H1 (cell line): ENCODE results near the gene BMP2. TPM values are rescaled to one million over a fixed set of nuclear protein-coding genes. Genes with fewer than 3 reads are reported as not detected.

Experiments used
- CTCF ChIA-PET: fragments of 300-600 bp; sonication (Branson Sonifier 250); formaldehyde crosslinking; loops from one replicate; lab custom pipeline; 2021; ENCODE audit not compliant: partially characterized antibody; lab: Charles Lee
- POLR2A ChIA-PET: fragments of 300-600 bp; sonication (Branson Sonifier 250); formaldehyde crosslinking; loops from one replicate; lab custom pipeline; 2021; ENCODE audit warnings: inconsistent platforms; ENCODE audit not compliant: partially characterized antibody; lab: Charles Lee
- DNase-seq, 2 experiments: peaks; one replicate each; pipeline versions ENCODE4 v3.0.0 to v3.0.0-alpha.2; 2010 to 2022; ENCODE audit warnings: low spot score in 2 of 2, low read depth in 1 of 2, mixed read lengths in 1 of 2
- FAIRE-seq: peaks from 2 replicates; lab custom pipeline; 2011; peaks lifted over from hg19 to GRCh38; lab: Jason Lieb, UNC
- H2AFZ ChIP-seq: 2 replicates; pipeline ENCODE4 v1.8.1; 2012; ENCODE audit warnings: low read length, inconsistent platforms
- H2AK5ac ChIP-seq: 2 replicates; pipeline ENCODE4 v1.6.1; 2013; ENCODE audit warnings: low read depth, low read length
- H2BK120ac ChIP-seq: replicated peaks from 2 replicates; pipeline ENCODE3; 2013; ENCODE audit warnings: low read depth, low read length, inconsistent platforms
- H2BK12ac ChIP-seq: 2 replicates; pipeline ENCODE4 v1.6.1; 2013; ENCODE audit warnings: low read depth, low read length
- H2BK15ac ChIP-seq: 2 replicates; pipeline ENCODE4 v1.6.1; 2013; ENCODE audit warnings: low read length
- H2BK20ac ChIP-seq: 2 replicates; pipeline ENCODE4 v1.6.1; 2013; ENCODE audit warnings: low read length
- H2BK5ac ChIP-seq: 2 replicates; pipeline ENCODE4 v1.6.1; 2013; ENCODE audit warnings: low read depth, low read length
- H3K14ac ChIP-seq: 2 replicates; pipeline ENCODE4 v1.6.1; 2013; ENCODE audit warnings: inconsistent platforms; ENCODE audit not compliant: insufficient read length
- H3K18ac ChIP-seq: 2 replicates; pipeline ENCODE4 v1.6.1; 2013; ENCODE audit warnings: low read length; ENCODE audit errors: extremely low read depth
- H3K23ac ChIP-seq: 2 replicates; pipeline ENCODE4 v1.6.1; 2013; ENCODE audit warnings: inconsistent platforms; ENCODE audit not compliant: insufficient read length
- H3K23me2 ChIP-seq: 2 replicates; pipeline ENCODE4 v1.6.1; 2013; ENCODE audit warnings: low read depth, low read length
- H3K27ac ChIP-seq: 2 replicates; pipeline ENCODE4 v1.6.1; 2011; ENCODE audit warnings: low read depth, low read length, inconsistent platforms
- H3K27me3 ChIP-seq, 4 experiments: replicated peaks in 1 of 4; 1 replicate in 1 of 4; 2 replicates in 3 of 4; pipeline versions ENCODE4 v1.6.1 to v1.8.1; 2011 to 2013; ENCODE audit warnings: low read length in 3 of 4, mild to moderate bottlenecking in 3 of 4, inconsistent platforms in 2 of 4, mixed read lengths in 2 of 4, moderate library complexity in 1 of 4; ENCODE audit not compliant: control insufficient read depth in 3 of 4, insufficient read depth in 3 of 4; ENCODE audit errors: extremely low read depth in 1 of 4
- H3K36me3 ChIP-seq, 4 experiments: 2 replicates each; pipeline versions ENCODE4 v1.6.1 to v1.8.1; 2011 to 2013; ENCODE audit warnings: mild to moderate bottlenecking in 4 of 4, low read length in 3 of 4, moderate library complexity in 2 of 4, control low read depth in 1 of 4, inconsistent platforms in 1 of 4; ENCODE audit not compliant: insufficient read depth in 4 of 4, control insufficient read depth in 2 of 4
- H3K4ac ChIP-seq: replicated peaks from 2 replicates; pipeline ENCODE3; 2013; ENCODE audit warnings: low read length, low read depth, mixed read lengths, inconsistent platforms; ENCODE audit not compliant: insufficient read length
- H3K4me1 ChIP-seq, 4 experiments: replicated peaks in 1 of 4; 1 replicate in 1 of 4; 2 replicates in 3 of 4; pipeline versions ENCODE4 v1.6.1 to v1.8.1; 2011 to 2013; ENCODE audit warnings: low read length in 3 of 4, inconsistent platforms in 2 of 4, mixed read lengths in 1 of 4; ENCODE audit not compliant: insufficient read depth in 4 of 4, control insufficient read depth in 3 of 4
- H3K4me2 ChIP-seq, 2 experiments: 2 replicates each; pipeline versions ENCODE4 v1.6.1 to v1.8.1; 2011 to 2013; ENCODE audit warnings: low read depth in 2 of 2, low read length in 2 of 2, control low read depth in 1 of 2, inconsistent platforms in 1 of 2, mild to moderate bottlenecking in 1 of 2; ENCODE audit not compliant: insufficient read depth in 1 of 2
- H3K4me3 ChIP-seq, 4 experiments: fragments of 200-600, 300-600 bp in 1 of 4; sonication (generic), shearing (Covaris generic), sonication (Bioruptor Twin) in 1 of 4; 2 replicates each; pipeline versions ENCODE4 v1.5.1 to v1.8.1; 2011 to 2016; ENCODE audit warnings: low read length in 4 of 4, low read depth in 3 of 4, control low read depth in 2 of 4, inconsistent platforms in 2 of 4, mild to moderate bottlenecking in 2 of 4, mixed read lengths in 1 of 4, moderate library complexity in 1 of 4; ENCODE audit not compliant: insufficient read depth in 2 of 4; ENCODE audit errors: extremely low read depth in 1 of 4
- H3K56ac ChIP-seq: replicated peaks from 2 replicates; pipeline ENCODE3; 2013; ENCODE audit warnings: low read depth, mild to moderate bottlenecking, mixed read lengths, low read length, inconsistent platforms; ENCODE audit not compliant: insufficient read length
- H3K79me1 ChIP-seq: 2 replicates; pipeline ENCODE4 v1.6.1; 2013; ENCODE audit warnings: low read depth, low read length, control low read depth
- H3K79me2 ChIP-seq, 2 experiments: 2 replicates each; pipeline versions ENCODE4 v1.6.1 to v1.8.1; 2012 to 2013; ENCODE audit warnings: low read length in 2 of 2, mild to moderate bottlenecking in 2 of 2, inconsistent platforms in 1 of 2; ENCODE audit not compliant: insufficient read depth in 2 of 2, control insufficient read depth in 1 of 2
- H3K9ac ChIP-seq, 4 experiments: replicated peaks in 1 of 4; 1 replicate in 1 of 4; 2 replicates in 3 of 4; pipeline versions ENCODE4 v1.6.1 to v1.8.1; 2011 to 2013; ENCODE audit warnings: low read depth in 3 of 4, low read length in 3 of 4, control low read depth in 2 of 4, mild to moderate bottlenecking in 2 of 4, moderate library complexity in 2 of 4, inconsistent platforms in 1 of 4; ENCODE audit errors: extremely low read depth in 1 of 4
- H3K9me3 ChIP-seq, 2 experiments: 2 replicates each; pipeline versions ENCODE4 v1.6.1 to v1.8.1; 2012 to 2013; ENCODE audit warnings: mild to moderate bottlenecking in 2 of 2, moderate library complexity in 2 of 2, control low read depth in 1 of 2, inconsistent platforms in 1 of 2, low read depth in 1 of 2, low read length in 1 of 2, mixed read lengths in 1 of 2; ENCODE audit not compliant: insufficient read depth in 2 of 2
- H4K20me1 ChIP-seq, 2 experiments: replicated peaks in 1 of 2; 2 replicates each; pipeline versions ENCODE3 to v1.8.1; 2011 to 2013; ENCODE audit warnings: inconsistent platforms in 2 of 2, low read length in 2 of 2, mild to moderate bottlenecking in 1 of 2; ENCODE audit not compliant: insufficient read depth in 2 of 2, control insufficient read depth in 1 of 2
- H4K5ac ChIP-seq: 2 replicates; pipeline ENCODE4 v1.6.1; 2013; ENCODE audit warnings: low read length, low read depth, mixed read lengths, inconsistent platforms; ENCODE audit not compliant: insufficient read length
- H4K8ac ChIP-seq: 2 replicates; pipeline ENCODE4 v1.8.0; 2013; ENCODE audit warnings: mild to moderate bottlenecking, moderate library complexity, low read length, inconsistent platforms; ENCODE audit not compliant: insufficient read depth; ENCODE audit errors: extremely low read depth
- H4K91ac ChIP-seq: replicated peaks from 2 replicates; pipeline ENCODE3; 2013; ENCODE audit warnings: low read length, mixed read lengths, inconsistent platforms; ENCODE audit not compliant: insufficient read length
- CBX8 ChIP-seq: fragments of 300-800, 300-1000 bp; sonication (generic); IDR thresholded peaks from 2 replicates; pipeline ENCODE4 v1.7.1; 2016; ENCODE audit warnings: low read depth, low read length, borderline replicate concordance
- CHD1 ChIP-seq: IDR thresholded peaks from 2 replicates; pipeline ENCODE4 v1.6.1; 2012; ENCODE audit warnings: low read depth, low read length, improper control_type of control experiment
- GABPA ChIP-seq: IDR thresholded peaks from 2 replicates; pipeline ENCODE4 v1.6.1; 2011; ENCODE audit warnings: mild to moderate bottlenecking, low read length, moderate library complexity, borderline replicate concordance; ENCODE audit not compliant: insufficient read depth
- JUND ChIP-seq: IDR thresholded peaks from 2 replicates; pipeline ENCODE4 v1.6.1; 2011; ENCODE audit warnings: mild to moderate bottlenecking, improper control_type of control experiment, low read length
- PHF8 ChIP-seq: fragments of 200-600 bp; sonication (generic); conservative IDR thresholded peaks from 2 replicates; pipeline ENCODE4 v1.7.1; 2012; ENCODE audit warnings: low read depth, mild to moderate bottlenecking, inconsistent platforms, low read length, moderate library complexity
- SRF ChIP-seq: IDR thresholded peaks from 2 replicates; pipeline ENCODE4 v1.6.1; 2011; ENCODE audit warnings: mild to moderate bottlenecking, low read depth, low read length, moderate library complexity
- WGBS, 2 experiments: shearing (Covaris generic) in 1 of 2; methylation state at CpG; one replicate each; pipeline versions ENCODE4 v1.1.6 to v1.1.7; 2013 to 2015; ENCODE audit warnings: low lambda C conversion rate in 2 of 2, mixed read lengths in 2 of 2, inconsistent platforms in 1 of 2, low coverage in 1 of 2, missing lambda C conversion rate in 1 of 2; ENCODE audit not compliant: insufficient replicate concordance in 2 of 2, insufficient coverage in 1 of 2, insufficient read length in 1 of 2; ENCODE audit errors: extremely low coverage in 1 of 2, missing lambda C conversion rate in 1 of 2; 5-methylcytosine and 5-hydroxymethylcytosine counted together
- polyA plus RNA-seq, 7 experiments: library from polyadenylated mRNA; depleted of rRNA in 3 of 7; stranded (reverse) in 5 of 7; unstranded in 2 of 7; fragments of >200 nt in 5 of 7; fragments of 200-250 nt in 2 of 7; gene quantifications; 1 replicate in 5 of 7; 2 replicates in 1 of 7; 4 replicates in 1 of 7; pipeline versions ENCODE4 v1.2.1 to v1.2.3, GENCODE V29; 2011 to 2013; ENCODE audit warnings: missing spikeins in 2 of 7, mixed read lengths in 2 of 7
- total RNA-seq: library from RNA; stranded (reverse); fragmentation: NEBNext Ultra II Directional; extraction: Animal tissue kit (Norgen Biotek cat#: 25700); gene quantifications from 2 replicates; pipeline ENCODE4 v1.2.1, GENCODE V29; 2021
- TF ChIP-seq, protein P1 (sequence below), 3 experiments: IDR thresholded peaks; 1 replicate in 2 of 3; 2 replicates in 1 of 3; pipeline versions ENCODE4 v1.5.1 to v1.6.1; 2011; ENCODE audit warnings: low read length in 3 of 3, mild to moderate bottlenecking in 3 of 3, inconsistent platforms in 2 of 3, low read depth in 1 of 3, moderate library complexity in 1 of 3; ENCODE audit not compliant: insufficient read depth in 1 of 3; ENCODE audit errors: control extremely low read depth in 1 of 3

BMP2 gene
- total and polyA plus RNA-seq, 2 of the 8 experiments (the other 6 are each of a cell fraction or from before 2014, with no cell fraction given) = 1.8 to 3.6 TPM

GRCh38 chr20:6767126-6767535 is 355 bp upstream of the BMP2 start:
- no peak overlapping the region for H3K23ac ChIP-seq
- H3K27me3 ChIP-seq = peaks cover 3 to 36% (median 26%) of the 10 kb centered on the region in 4 experiments
- H3K9ac ChIP-seq = no peak overlapping the region
- no peak overlapping the region for H3K14ac ChIP-seq
- H3K79me2 ChIP-seq = 0 out of 4 replicates have a peak, but pooled peaks cover 0 to 8% of the 10 kb centered on the region in 2 experiments
- H3K27ac ChIP-seq = no peak overlapping the region
- no peak overlapping the region for H2BK120ac ChIP-seq
- no peak overlapping the region for H2AK5ac ChIP-seq
- H2BK15ac ChIP-seq = no peak overlapping the region
- no peak overlapping the region for H3K56ac ChIP-seq
- no peak overlapping the region for H4K91ac ChIP-seq
- no peak overlapping the region for H2BK12ac ChIP-seq
- 0 out of 2 replicates have a peak overlapping the region, but pooled peaks have one; percentile 43 for H3K18ac ChIP-seq
- no peak overlapping the region for H2BK5ac ChIP-seq
- H4K20me1 ChIP-seq = peaks cover 8% of the 10 kb centered on the region in 2 experiments
- no peak overlapping the region for H4K8ac ChIP-seq
- H3K36me3 ChIP-seq = peaks cover 0 to 5% (median 0%) of the 10 kb centered on the region in 4 experiments; a peak in 1 of 8 replicates
- CTCF ChIA-PET = interaction anchor here (1.2 to 3.5 kb wide), 16 partner anchors 8 to 583 kb away, joined by 3 to 20 read pairs (median 10); no protein-coding TSS in a partner anchor
- peaks cover 22% of the 10 kb centered on the region for H3K23me2 ChIP-seq
- H4K5ac ChIP-seq = no peak overlapping the region
- H2BK20ac ChIP-seq = no peak overlapping the region
- 3% methylated on average over 14 of the region's 26 CpGs; no CpG with 5 or more reads in 1 of the 2 experiments for WGBS, 2 experiments
- H3K4ac ChIP-seq = no peak overlapping the region
- H3K9me3 ChIP-seq = no peaks in the 10 kb centered on the region
- H3K4me3 ChIP-seq = peak overlapping the region; percentile 32 to 75 (median 64)
- no peaks in the 10 kb centered on the region for H3K79me1 ChIP-seq
- no peak for DNase-seq
- H2AFZ ChIP-seq = 0 out of 2 replicates have a peak overlapping the region, but pooled peaks have one; percentile 24
- H3K4me2 ChIP-seq = peak overlapping the region; percentile 66 to 99
- peaks cover 5 to 22% (median 14%) of the 10 kb centered on the region in 4 experiments; a peak in 6 of 7 replicates for H3K4me1 ChIP-seq
- POLR2A ChIA-PET = interaction anchor here (1.2 kb wide), 1 partner anchor 59 kb away, joined by 3 read pairs; no protein-coding TSS in a partner anchor
- no peak for FAIRE-seq
- TF ChIP-seq GABPA (no peak), CHD1 (no peak), PHF8 (no peak), CBX8 (no peak), SRF (no peak), JUND (no peak)
- TF ChIP-seq, protein P1, sequence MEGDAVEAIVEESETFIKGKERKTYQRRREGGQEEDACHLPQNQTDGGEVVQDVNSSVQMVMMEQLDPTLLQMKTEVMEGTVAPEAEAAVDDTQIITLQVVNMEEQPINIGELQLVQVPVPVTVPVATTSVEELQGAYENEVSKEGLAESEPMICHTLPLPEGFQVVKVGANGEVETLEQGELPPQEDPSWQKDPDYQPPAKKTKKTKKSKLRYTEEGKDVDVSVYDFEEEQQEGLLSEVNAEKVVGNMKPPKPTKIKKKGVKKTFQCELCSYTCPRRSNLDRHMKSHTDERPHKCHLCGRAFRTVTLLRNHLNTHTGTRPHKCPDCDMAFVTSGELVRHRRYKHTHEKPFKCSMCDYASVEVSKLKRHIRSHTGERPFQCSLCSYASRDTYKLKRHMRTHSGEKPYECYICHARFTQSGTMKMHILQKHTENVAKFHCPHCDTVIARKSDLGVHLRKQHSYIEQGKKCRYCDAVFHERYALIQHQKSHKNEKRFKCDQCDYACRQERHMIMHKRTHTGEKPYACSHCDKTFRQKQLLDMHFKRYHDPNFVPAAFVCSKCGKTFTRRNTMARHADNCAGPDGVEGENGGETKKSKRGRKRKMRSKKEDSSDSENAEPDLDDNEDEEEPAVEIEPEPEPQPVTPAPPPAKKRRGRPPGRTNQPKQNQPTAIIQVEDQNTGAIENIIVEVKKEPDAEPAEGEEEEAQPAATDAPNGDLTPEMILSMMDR (IDR thresholded peaks at IDR 0.05; ENCODE audit: control extremely low read depth in 1 of 3, insufficient read depth in 1 of 3, low read depth in 1 of 3, low read length in 3 of 3) = peak in 1 of 3 experiments; percentile 7; a peak in 2 of 4 replicates
